OCI-LY3 (cell line): ENCODE measurements around the gene HSPA12B.

ENCODE experiments used
- EZH2phosphoT487 ChIP-seq: fragments of 200-600 bp; shearing (Covaris generic); IDR thresholded peaks from 2 replicates; pipeline ENCODE4 v1.6.1; 2018; ENCODE audit warnings: antibody characterized with exemption, mixed run types, low read depth
- TF ChIP-seq, protein P1 (sequence below): fragments of 200-600, 300-600 bp; sonication (generic); IDR thresholded peaks from 2 replicates; pipeline ENCODE4 v1.5.1; 2014; ENCODE audit warnings: antibody characterized with exemption, low read length, low read depth

DNA sequence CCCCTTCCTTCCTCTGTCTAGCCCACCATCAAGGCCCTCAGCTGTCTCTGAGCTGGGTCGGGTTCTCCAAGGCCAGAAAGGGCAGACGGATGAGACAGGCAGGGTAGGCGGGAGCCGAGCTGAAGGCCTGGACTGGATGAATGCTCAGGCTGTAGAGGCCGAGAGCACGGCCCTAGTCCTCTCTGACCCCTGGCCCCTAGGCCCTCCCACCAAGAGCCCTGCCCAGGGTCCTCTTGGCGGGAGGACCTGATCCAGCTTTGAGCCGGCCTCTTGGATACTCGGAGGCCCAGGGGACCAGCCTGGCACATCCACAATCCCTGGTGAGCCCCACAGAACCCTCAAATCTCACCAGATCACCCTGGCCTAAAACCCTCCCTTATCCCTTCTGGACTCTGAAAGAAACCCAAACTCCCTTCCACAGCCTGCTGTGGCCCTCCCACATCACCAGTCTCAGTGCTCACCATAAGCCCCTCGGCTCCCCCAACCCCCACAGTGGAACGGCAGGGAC lies 26.9 kb downstream of the HSPA12B start:
- TF ChIP-seq, protein P1, sequence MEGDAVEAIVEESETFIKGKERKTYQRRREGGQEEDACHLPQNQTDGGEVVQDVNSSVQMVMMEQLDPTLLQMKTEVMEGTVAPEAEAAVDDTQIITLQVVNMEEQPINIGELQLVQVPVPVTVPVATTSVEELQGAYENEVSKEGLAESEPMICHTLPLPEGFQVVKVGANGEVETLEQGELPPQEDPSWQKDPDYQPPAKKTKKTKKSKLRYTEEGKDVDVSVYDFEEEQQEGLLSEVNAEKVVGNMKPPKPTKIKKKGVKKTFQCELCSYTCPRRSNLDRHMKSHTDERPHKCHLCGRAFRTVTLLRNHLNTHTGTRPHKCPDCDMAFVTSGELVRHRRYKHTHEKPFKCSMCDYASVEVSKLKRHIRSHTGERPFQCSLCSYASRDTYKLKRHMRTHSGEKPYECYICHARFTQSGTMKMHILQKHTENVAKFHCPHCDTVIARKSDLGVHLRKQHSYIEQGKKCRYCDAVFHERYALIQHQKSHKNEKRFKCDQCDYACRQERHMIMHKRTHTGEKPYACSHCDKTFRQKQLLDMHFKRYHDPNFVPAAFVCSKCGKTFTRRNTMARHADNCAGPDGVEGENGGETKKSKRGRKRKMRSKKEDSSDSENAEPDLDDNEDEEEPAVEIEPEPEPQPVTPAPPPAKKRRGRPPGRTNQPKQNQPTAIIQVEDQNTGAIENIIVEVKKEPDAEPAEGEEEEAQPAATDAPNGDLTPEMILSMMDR = no peak
- TF ChIP-seq EZH2phosphoT487 = no peak
